A673 (cell line): ENCODE data around the gene TRAF1.

Experiments used
- EZH2 ChIP-seq: fragments of 200-600 bp; sonication (generic); IDR thresholded peaks from 2 replicates; pipeline ENCODE4 v1.6.1; 2017; ENCODE audit warnings: borderline replicate concordance, low read depth, mild to moderate bottlenecking, mixed read lengths, antibody characterized with exemption, low read length; ENCODE audit not compliant: poor library complexity, severe bottlenecking
- TF ChIP-seq, protein P1 (sequence below): fragments of 300-800, 200-600 bp; sonication (generic); conservative IDR thresholded peaks from 2 replicates; pipeline ENCODE4 v1.5.1; 2017; ENCODE audit warnings: low read depth, mild to moderate bottlenecking, antibody characterized with exemption, low read length, moderate library complexity, mixed read lengths

GRCh38 chr9:120946259-120946658 lies 19.7 kb upstream of the TRAF1 start:
- TF ChIP-seq, protein P1, sequence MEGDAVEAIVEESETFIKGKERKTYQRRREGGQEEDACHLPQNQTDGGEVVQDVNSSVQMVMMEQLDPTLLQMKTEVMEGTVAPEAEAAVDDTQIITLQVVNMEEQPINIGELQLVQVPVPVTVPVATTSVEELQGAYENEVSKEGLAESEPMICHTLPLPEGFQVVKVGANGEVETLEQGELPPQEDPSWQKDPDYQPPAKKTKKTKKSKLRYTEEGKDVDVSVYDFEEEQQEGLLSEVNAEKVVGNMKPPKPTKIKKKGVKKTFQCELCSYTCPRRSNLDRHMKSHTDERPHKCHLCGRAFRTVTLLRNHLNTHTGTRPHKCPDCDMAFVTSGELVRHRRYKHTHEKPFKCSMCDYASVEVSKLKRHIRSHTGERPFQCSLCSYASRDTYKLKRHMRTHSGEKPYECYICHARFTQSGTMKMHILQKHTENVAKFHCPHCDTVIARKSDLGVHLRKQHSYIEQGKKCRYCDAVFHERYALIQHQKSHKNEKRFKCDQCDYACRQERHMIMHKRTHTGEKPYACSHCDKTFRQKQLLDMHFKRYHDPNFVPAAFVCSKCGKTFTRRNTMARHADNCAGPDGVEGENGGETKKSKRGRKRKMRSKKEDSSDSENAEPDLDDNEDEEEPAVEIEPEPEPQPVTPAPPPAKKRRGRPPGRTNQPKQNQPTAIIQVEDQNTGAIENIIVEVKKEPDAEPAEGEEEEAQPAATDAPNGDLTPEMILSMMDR, result no peak
- TF ChIP-seq EZH2, result no peak
